ENCODE measurements around the gene RUNX2.

RUNX2 gene

GRCh38 chr6:45677381-45678284 is 349.5 kb downstream of the RUNX2 start:
- no peak for DNase-seq (ENCODE audit: low read depth in 2 of 2)

GRCh38 chr6:45678285-45678607 is 350.1 kb downstream of the RUNX2 start:
- DNase-seq (ENCODE audit: low read depth in 2 of 2), result no peak

- DNase-seq (ENCODE audit: low read depth in 2 of 2), result no peak
Observed at GRCh38 chr6:45679163-45679562, 351.0 kb downstream of the RUNX2 start.

GRCh38 chr6:45679631-45680030 is 351.5 kb downstream of the RUNX2 start:
- no peak for DNase-seq (ENCODE audit: low read depth in 2 of 2)

GRCh38 chr6:45681860-45682511 is 353.9 kb downstream of the RUNX2 start:
- peak in 1 of 2 donors; percentile 49 for DNase-seq (ENCODE audit: low read depth in 2 of 2)

- no peak for DNase-seq (ENCODE audit: low read depth in 2 of 2)
Observed at GRCh38 chr6:45684476-45684875, 356.3 kb downstream of the RUNX2 start.

GRCh38 chr6:45685076-45685475 is 356.9 kb downstream of the RUNX2 start:
- DNase-seq (ENCODE audit: low read depth in 2 of 2), result no peak

- no peak for DNase-seq (ENCODE audit: low read depth in 2 of 2)
Observed at GRCh38 chr6:45686841-45687569, 358.9 kb downstream of the RUNX2 start.

- no peak for DNase-seq (ENCODE audit: low read depth in 2 of 2)
Observed at GRCh38 chr6:45687570-45687969, 359.4 kb downstream of the RUNX2 start.

- no peak for DNase-seq (ENCODE audit: low read depth in 2 of 2)
Observed at GRCh38 chr6:45688180-45688579, 360.1 kb downstream of the RUNX2 start.

GRCh38 chr6:45689926-45690615 is 361.9 kb downstream of the RUNX2 start:
- no peak for DNase-seq (ENCODE audit: low read depth in 2 of 2)

GRCh38 chr6:45690846-45691245 is 362.7 kb downstream of the RUNX2 start:
- DNase-seq (ENCODE audit: low read depth in 2 of 2), result no peak

GRCh38 chr6:45691426-45691825 is 363.3 kb downstream of the RUNX2 start:
- no peak for DNase-seq (ENCODE audit: low read depth in 2 of 2)

GRCh38 chr6:45692021-45692420 is 363.9 kb downstream of the RUNX2 start:
- no peak for DNase-seq (ENCODE audit: low read depth in 2 of 2)

- DNase-seq (ENCODE audit: low read depth in 2 of 2), result no peak
Observed at GRCh38 chr6:45696738-45697137, 368.6 kb downstream of the RUNX2 start.

GRCh38 chr6:45697605-45698004 is 369.5 kb downstream of the RUNX2 start:
- DNase-seq (ENCODE audit: low read depth in 2 of 2), result no peak

- DNase-seq (ENCODE audit: low read depth in 2 of 2), result no peak
Observed at GRCh38 chr6:45698046-45698445, 369.9 kb downstream of the RUNX2 start.

GRCh38 chr6:45699663-45700062 is 371.5 kb downstream of the RUNX2 start:
- DNase-seq (ENCODE audit: low read depth in 2 of 2), result no peak

- DNase-seq (ENCODE audit: low read depth in 2 of 2), result no peak
Observed at GRCh38 chr6:45702849-45703739, 375.0 kb downstream of the RUNX2 start.

GRCh38 chr6:45704056-45704800 is 376.1 kb downstream of the RUNX2 start:
- DNase-seq (ENCODE audit: low read depth in 2 of 2), result no peak
